Measurements from ENCODE around the gene SHD.
A peak's percentile ranks its signal among the peaks of the same experiment; 100 is the strongest.

Gene SHD

DNA sequence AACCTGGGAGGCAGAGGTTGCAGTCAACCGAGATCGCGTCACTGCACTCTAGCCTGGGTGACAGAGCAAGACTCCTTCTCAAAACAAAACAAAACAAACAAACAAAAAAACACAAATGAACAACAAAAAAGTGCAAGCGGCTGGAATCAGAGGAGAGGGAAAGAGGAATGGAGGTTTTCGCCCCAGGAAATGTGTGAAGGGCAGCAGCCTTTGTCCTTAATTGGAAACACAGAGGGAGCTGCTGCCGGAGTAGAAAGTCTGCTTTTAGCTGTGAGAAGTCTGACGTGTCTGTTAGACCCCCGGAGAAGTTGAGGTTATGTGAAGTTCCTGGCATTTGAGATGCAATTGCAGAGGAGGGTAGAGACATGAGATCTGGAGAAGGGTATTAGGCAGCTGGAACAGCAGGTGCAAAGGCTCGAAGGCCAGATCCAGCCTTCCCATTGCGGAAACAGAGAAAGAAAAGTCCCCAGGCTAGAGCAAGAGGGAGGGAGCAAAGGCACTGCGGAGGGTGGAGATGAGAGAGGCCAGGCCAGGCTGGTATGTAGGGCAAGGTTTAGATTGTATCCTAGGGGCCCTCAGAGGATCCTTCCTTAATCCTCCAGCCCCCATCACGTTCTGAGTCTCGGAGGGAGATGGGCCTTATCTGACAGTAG lies 22.6 kb downstream of the SHD start:
- H3K9me3 ChIP-seq (ENCODE audit: control insufficient read depth, low read length), result no peaks in the 10 kb centered on the region
- no peak overlapping the region for H3K27ac ChIP-seq (ENCODE audit: low read depth, low read length, severe bottlenecking)
- H3K4me3 ChIP-seq (ENCODE audit: extremely low read depth, insufficient read depth, low read length, poor library complexity, severe bottlenecking), result no peak overlapping the region
- 58 to 63% methylated on average over 5 to 9 of the region's 13 CpGs for WGBS, 2 experiments (ENCODE audit: insufficient coverage in 2 of 2)
- H3K4me1 ChIP-seq (ENCODE audit: control insufficient read depth, insufficient read depth, low read length, poor library complexity, severe bottlenecking), result no peaks in the 10 kb centered on the region
- H3K36me3 ChIP-seq (ENCODE audit: control insufficient read depth, insufficient read depth, low read length), result peaks cover 1% of the 10 kb centered on the region

DNA sequence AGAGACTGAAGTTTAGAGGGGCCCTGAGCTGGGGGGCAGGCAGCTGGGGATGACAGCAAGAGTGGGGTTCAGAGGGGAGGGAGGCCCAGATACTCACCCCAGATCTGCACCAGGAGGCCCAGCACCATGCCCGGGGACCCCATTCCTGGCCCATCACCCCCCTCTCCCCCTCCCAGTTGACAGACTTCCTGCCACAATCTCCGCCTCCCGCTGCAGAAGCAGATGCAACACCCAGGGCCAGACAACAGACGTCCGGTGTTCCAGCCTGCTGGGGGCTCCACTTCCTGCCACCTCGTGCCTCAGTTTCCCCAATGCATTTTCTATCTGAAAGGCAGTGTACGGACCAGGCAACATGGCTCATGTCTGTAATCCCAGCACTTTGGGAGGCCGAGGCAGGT lies 23.2 kb downstream of the SHD start, which contains the start of gene TMIGD2:
TMIGD2 (minus strand) TSS at position 147 of the 398 bp plus-strand sequence; CDS start at position 143, 4 bp downstream.
- Histone ChIP-seq H3K4me3 (ENCODE audit: extremely low read depth, insufficient read depth, low read length, poor library complexity, severe bottlenecking) (no peak within 1 kb of the TSS), H3K27ac (ENCODE audit: low read depth, low read length, severe bottlenecking) (no peak within 1 kb of the TSS), H3K4me1 (ENCODE audit: control insufficient read depth, insufficient read depth, low read length, poor library complexity, severe bottlenecking) (no peaks in the 10 kb centered on the region), H3K9me3 (ENCODE audit: control insufficient read depth, low read length) (no peaks in the 10 kb centered on the region), H3K36me3 (ENCODE audit: control insufficient read depth, insufficient read depth, low read length) (peaks cover 7% of the 10 kb centered on the region)
- WGBS, 2 experiments (ENCODE audit: insufficient coverage in 2 of 2), result 81 to 88% methylated on average over 7 of the region's 8 CpGs

DNA sequence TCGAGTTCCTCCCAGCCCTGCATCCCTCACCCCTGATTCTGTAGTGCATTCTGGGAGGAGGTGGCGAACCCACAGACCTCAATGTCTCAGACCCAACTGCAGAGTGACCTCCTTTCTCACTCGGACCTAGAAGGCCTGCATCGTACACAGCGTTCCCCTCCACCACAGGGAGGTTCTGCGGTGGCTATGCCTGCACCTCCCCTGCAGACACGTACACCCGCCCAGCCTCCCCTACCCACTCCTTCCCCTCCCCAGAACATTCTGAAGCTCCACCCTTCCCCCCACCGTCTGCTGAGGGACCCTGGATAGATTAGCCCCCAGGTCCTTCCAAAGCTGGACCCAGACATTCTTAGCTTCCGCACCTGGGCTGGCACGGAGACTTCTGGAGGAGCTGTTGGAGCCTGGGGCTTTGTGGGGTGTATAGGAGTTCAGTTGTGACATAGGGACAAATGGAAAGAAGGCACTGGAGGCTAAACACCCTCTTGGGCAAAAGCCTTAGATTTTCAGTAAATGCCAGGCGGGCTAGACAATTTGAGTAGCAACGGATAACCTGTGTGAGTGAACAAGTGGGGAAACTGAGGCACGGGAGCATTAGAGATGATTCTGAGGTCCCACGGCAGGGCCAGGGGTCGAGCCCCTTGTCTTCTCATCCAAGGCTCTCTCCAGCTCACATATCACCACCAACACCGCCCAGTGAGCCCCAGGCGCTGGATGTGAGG lies 24.9 kb downstream of the SHD start:
- Histone ChIP-seq H3K4me1 (ENCODE audit: control insufficient read depth, insufficient read depth, low read length, poor library complexity, severe bottlenecking) (no peaks in the 10 kb centered on the region), H3K4me3 (ENCODE audit: extremely low read depth, insufficient read depth, low read length, poor library complexity, severe bottlenecking) (peak overlapping the region; percentile 44)

DNA sequence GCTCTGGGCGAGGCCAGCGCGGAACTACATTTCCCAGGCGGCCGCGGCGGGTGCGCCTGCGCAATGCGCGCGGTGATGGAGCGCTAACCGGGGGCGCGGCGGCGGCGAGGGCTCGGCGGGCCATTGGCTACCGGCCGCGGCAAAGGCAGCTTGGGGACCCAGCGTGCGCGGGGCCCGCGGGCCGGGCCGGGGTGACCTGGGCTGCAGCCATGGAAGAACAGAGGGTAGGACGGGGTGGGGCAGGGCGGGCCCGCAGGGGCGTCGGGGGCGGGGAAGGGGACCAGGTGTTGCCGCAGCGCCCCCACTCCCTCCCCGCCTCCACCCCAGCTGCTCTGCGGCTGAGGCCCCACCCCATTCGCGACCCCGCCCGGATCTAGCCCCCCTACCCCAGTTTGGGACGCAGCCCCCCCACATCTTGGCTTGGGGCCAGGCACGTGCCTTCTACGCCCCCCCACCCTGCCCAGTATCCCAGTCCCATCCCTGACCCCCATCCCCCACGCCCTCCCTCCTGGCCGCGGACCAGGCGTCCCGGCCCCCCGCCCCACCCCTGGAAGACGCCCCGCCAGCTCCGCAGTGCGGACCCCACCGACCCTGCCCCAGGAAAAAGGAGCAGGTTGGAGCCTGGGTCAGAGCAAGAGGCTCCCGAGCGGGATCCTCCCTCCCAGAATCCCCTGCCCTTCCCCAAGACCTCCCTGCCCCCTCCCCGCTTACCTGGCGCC lies 25.6 kb downstream of the SHD start, which contains the start of gene FSD1:
FSD1 (plus strand) TSS at position 61 of the 719 bp plus-strand sequence; CDS start at position 210, 149 bp downstream.
- Histone ChIP-seq H3K4me1 (ENCODE audit: control insufficient read depth, insufficient read depth, low read length, poor library complexity, severe bottlenecking) (no peaks in the 10 kb centered on the region), H3K9me3 (ENCODE audit: control insufficient read depth, low read length) (no peaks in the 10 kb centered on the region), H3K27ac (ENCODE audit: low read depth, low read length, severe bottlenecking) (no peak within 1 kb of the TSS), H3K4me3 (ENCODE audit: extremely low read depth, insufficient read depth, low read length, poor library complexity, severe bottlenecking) (peak within 1 kb of the TSS; percentile 44), H3K36me3 (ENCODE audit: control insufficient read depth, insufficient read depth, low read length) (peaks cover 20% of the 10 kb centered on the region)
- 3% methylated on average over 23 of the region's 63 CpGs; no CpG with 5 or more reads in 1 of the 2 experiments for WGBS, 2 experiments (ENCODE audit: insufficient coverage in 2 of 2)

More for the DNA sequence above, 24.9 kb downstream of the SHD start:
- 75 to 87% methylated on average over 12 to 13 of the region's 18 CpGs for WGBS, 2 experiments (ENCODE audit: insufficient coverage in 2 of 2)
- no peak overlapping the region for H3K27ac ChIP-seq (ENCODE audit: low read depth, low read length, severe bottlenecking)
- no peaks in the 10 kb centered on the region for H3K9me3 ChIP-seq (ENCODE audit: control insufficient read depth, low read length)
- peaks cover 14% of the 10 kb centered on the region for H3K36me3 ChIP-seq (ENCODE audit: control insufficient read depth, insufficient read depth, low read length)

DNA sequence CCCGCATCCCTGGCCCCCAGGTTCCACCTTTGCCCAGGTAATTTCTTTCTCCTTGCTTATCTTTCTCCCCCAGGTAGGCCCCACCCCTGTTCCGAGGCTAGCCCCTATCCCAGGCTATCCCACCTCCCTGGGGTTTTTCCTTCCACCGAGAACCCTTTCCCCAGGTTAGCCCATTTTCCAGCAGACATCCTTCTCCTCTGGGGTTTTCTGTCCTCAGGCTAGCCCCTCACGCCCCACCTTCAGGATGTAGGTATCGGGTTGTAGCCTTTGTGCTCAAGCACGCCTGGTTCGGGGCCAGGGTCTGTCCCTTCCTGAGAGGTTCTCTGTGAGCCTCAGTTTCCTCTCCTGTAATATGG lies 26.2 kb downstream of the SHD start:
- peak overlapping the region; percentile 44 for H3K4me3 ChIP-seq (ENCODE audit: extremely low read depth, insufficient read depth, low read length, poor library complexity, severe bottlenecking)
- no peak overlapping the region for H3K27ac ChIP-seq (ENCODE audit: low read depth, low read length, severe bottlenecking)
- H3K4me1 ChIP-seq (ENCODE audit: control insufficient read depth, insufficient read depth, low read length, poor library complexity, severe bottlenecking), result no peaks in the 10 kb centered on the region
- H3K9me3 ChIP-seq (ENCODE audit: control insufficient read depth, low read length), result no peaks in the 10 kb centered on the region
- WGBS, 2 experiments (ENCODE audit: insufficient coverage in 2 of 2), result 90 to 98% methylated on average over 6 of the region's 7 CpGs
- H3K36me3 ChIP-seq (ENCODE audit: control insufficient read depth, insufficient read depth, low read length), result peaks cover 24% of the 10 kb centered on the region

DNA sequence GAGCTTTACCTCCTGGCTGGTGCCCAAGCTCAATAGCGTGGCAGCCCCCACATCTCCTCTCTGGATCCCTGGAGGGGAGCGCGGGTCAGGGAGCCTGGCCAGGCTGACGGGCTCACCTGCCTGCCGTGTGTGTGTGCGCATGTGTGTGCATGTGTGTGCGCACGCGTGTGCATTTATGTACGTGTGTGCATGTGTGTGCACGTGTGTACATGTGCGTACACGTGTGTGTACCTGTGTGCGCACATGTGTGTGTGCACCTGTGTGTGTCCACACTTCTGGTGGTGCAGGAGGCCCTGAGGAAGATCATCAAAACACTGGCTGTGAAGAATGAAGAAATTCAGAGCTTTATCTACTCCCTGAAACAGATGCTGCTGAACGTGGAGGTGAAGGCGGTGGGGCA lies 26.6 kb downstream of the SHD start:
- 94 to 95% methylated on average over 15 to 16 of the region's 16 CpGs for WGBS, 2 experiments (ENCODE audit: insufficient coverage in 2 of 2)
- Histone ChIP-seq H3K9me3 (ENCODE audit: control insufficient read depth, low read length) (no peaks in the 10 kb centered on the region), H3K4me1 (ENCODE audit: control insufficient read depth, insufficient read depth, low read length, poor library complexity, severe bottlenecking) (no peaks in the 10 kb centered on the region), H3K36me3 (ENCODE audit: control insufficient read depth, insufficient read depth, low read length) (peaks cover 29% of the 10 kb centered on the region), H3K27ac (ENCODE audit: low read depth, low read length, severe bottlenecking) (no peak overlapping the region), H3K4me3 (ENCODE audit: extremely low read depth, insufficient read depth, low read length, poor library complexity, severe bottlenecking) (peak overlapping the region; percentile 44)

DNA sequence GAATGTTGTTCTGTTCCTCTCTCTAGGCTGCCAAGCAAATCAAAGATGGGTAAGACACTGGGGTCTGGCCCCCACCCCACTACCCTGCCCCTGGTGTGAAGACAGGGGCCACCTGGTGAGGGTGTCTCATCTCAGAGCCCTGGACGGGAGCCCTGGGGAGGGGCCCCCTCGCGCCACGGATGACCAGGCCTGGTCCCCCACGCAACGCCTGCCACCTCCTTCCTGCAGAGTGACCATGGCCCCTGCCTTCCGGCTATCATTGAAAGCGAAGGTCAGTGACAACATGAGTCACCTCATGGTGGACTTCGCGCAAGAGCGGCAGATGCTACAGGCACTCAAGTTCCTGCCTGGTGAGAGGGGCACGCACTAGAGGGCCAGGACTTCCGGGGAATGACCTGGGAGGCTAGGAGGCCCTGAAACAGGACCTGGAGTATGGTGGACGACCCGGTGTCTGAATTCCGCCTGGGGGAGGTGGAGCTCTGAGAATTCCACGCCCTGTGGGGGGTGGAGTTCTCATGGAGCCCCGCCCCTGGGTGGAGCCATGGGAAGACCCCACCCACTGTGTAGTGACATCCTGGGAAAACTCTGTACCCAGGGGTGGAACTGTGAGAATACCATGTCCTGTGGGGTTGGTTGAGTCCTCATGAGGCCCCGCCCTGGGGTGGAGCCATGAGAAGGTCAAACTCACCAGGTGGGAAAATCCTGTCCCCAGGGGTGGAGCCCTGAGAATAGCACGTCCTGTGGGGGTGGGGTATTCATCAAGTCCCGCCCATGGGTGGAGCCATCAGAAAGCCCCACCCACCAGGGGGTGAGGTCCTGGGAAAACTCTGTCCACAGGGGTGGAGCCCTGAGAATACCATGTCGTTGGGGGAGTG lies 31.4 kb downstream of the SHD start:
- 95 to 98% methylated on average over 20 to 22 of the region's 22 CpGs for WGBS, 2 experiments (ENCODE audit: insufficient coverage in 2 of 2)
- Histone ChIP-seq H3K27ac (ENCODE audit: low read depth, low read length, severe bottlenecking) (no peak overlapping the region), H3K4me3 (ENCODE audit: extremely low read depth, insufficient read depth, low read length, poor library complexity, severe bottlenecking) (no peak overlapping the region), H3K36me3 (ENCODE audit: control insufficient read depth, insufficient read depth, low read length) (peaks cover 50% of the 10 kb centered on the region), H3K4me1 (ENCODE audit: control insufficient read depth, insufficient read depth, low read length, poor library complexity, severe bottlenecking) (no peaks in the 10 kb centered on the region), H3K9me3 (ENCODE audit: control insufficient read depth, low read length) (no peaks in the 10 kb centered on the region)

DNA sequence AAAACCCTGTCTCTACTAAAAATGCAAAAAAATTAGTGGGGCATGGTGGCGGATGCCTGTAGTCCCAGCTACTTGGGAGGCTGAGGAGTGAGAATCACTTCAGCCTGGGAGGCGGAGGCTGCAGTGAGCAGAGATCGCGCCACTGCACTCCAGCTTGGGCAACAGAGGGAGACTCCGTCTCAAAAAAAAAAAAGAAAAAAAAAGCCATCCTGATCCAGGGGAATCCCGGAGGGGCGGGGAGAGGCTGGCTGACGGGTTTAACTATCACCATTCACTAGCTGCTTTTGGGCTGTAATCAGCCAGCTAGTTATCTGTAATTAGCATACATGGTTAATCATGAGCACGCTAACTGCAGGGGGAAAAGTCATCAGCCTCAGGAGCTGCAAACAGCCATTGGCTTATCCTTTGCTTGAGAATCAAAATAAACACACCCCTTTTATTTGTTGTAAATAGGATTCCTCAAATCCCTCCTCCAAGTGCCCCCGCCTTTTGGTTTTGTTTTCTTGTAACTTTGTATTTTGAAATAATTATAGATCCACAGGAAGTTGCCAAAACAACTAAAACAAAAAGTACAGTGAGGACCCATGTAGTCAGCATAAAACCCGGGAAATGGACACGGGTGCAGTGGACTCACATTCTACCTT lies 34.9 kb downstream of the SHD start:
- Histone ChIP-seq H3K36me3 (ENCODE audit: control insufficient read depth, insufficient read depth, low read length) (peaks cover 63% of the 10 kb centered on the region), H3K9me3 (ENCODE audit: control insufficient read depth, low read length) (no peaks in the 10 kb centered on the region), H3K4me3 (ENCODE audit: extremely low read depth, insufficient read depth, low read length, poor library complexity, severe bottlenecking) (no peak overlapping the region), H3K27ac (ENCODE audit: low read depth, low read length, severe bottlenecking) (no peak overlapping the region), H3K4me1 (ENCODE audit: control insufficient read depth, insufficient read depth, low read length, poor library complexity, severe bottlenecking) (no peaks in the 10 kb centered on the region)
- 94 to 95% methylated on average over 9 of the region's 12 CpGs for WGBS, 2 experiments (ENCODE audit: insufficient coverage in 2 of 2)

DNA sequence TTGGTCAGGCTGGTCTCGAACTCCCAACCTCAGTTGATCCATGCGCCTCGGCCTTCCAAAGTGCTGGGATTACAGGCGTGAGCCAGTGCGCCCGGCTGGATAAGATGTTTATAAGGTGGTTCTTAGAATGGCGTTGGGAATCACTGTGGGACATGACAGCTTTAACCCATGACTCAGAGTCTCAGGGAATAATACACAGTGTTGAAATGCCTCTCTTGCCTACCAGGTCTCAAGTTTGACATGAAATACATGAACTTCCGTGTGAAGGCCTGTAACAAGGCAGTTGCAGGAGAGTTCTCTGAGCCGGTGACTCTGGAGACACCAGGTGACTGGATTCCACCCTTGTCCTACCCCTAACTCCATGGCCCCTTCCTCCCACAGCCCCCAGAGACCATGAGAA lies 37.9 kb downstream of the SHD start:
- Histone ChIP-seq H3K9me3 (ENCODE audit: control insufficient read depth, low read length) (peaks cover 9% of the 10 kb centered on the region), H3K36me3 (ENCODE audit: control insufficient read depth, insufficient read depth, low read length) (peaks cover 40% of the 10 kb centered on the region), H3K4me1 (ENCODE audit: control insufficient read depth, insufficient read depth, low read length, poor library complexity, severe bottlenecking) (no peaks in the 10 kb centered on the region), H3K27ac (ENCODE audit: low read depth, low read length, severe bottlenecking) (no peak overlapping the region), H3K4me3 (ENCODE audit: extremely low read depth, insufficient read depth, low read length, poor library complexity, severe bottlenecking) (no peak overlapping the region)
- 90 to 99% methylated on average over 9 of the region's 9 CpGs for WGBS, 2 experiments (ENCODE audit: insufficient coverage in 2 of 2)

DNA sequence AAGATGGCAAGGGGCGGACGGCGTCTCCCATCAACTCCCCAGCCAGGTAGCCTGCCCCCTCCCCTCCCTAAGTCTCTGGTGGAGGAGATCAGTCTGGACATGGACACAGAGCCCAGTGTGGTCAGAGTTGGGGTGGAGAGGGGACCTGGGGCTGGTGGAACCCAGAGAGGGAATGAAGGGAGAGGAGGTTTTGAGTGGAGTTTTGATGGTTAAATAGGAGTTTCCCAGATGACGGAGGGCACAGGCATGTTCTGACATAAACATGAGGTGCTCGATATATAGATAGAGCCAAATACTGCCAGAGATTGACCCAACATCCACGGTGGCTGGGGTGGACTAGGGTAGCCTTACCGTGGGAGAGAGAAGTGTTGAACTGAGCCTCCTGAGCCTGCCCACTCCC lies 39.4 kb downstream of the SHD start:
- 94 to 96% methylated on average over 4 of the region's 7 CpGs for WGBS, 2 experiments (ENCODE audit: insufficient coverage in 2 of 2)
- no peaks in the 10 kb centered on the region for H3K4me1 ChIP-seq (ENCODE audit: control insufficient read depth, insufficient read depth, low read length, poor library complexity, severe bottlenecking)
- H3K36me3 ChIP-seq (ENCODE audit: control insufficient read depth, insufficient read depth, low read length), result peaks cover 32% of the 10 kb centered on the region
- peaks cover 9% of the 10 kb centered on the region for H3K9me3 ChIP-seq (ENCODE audit: control insufficient read depth, low read length)
- no peak overlapping the region for H3K27ac ChIP-seq (ENCODE audit: low read depth, low read length, severe bottlenecking)
- no peak overlapping the region for H3K4me3 ChIP-seq (ENCODE audit: extremely low read depth, insufficient read depth, low read length, poor library complexity, severe bottlenecking)
